Keratinocyte (primary cell): ENCODE data around the gene NYAP2. TPM values are rescaled to one million over a fixed set of nuclear protein-coding genes. Genes with fewer than 3 reads are reported as not detected.

ENCODE experiments used
- DNase-seq: peaks from one replicate; pipeline ENCODE4 v3.0.0-alpha.2; 2011; ENCODE audit warnings: low read depth, missing footprints, low spot score
- FAIRE-seq: peaks from 2 replicates; lab custom pipeline; 2011; peaks lifted over from hg19 to GRCh38; lab: Jason Lieb, UNC
- H2AFZ ChIP-seq: 2 replicates; pipeline ENCODE4 v1.6.0; 2012; ENCODE audit warnings: low read length, control low read depth, inconsistent platforms; ENCODE audit not compliant: control insufficient read depth
- H3K27ac ChIP-seq: 2 replicates; pipeline ENCODE4 v1.5.1; 2011; ENCODE audit warnings: low read length; ENCODE audit not compliant: control insufficient read depth, insufficient read depth
- H3K27me3 ChIP-seq: 3 replicates; pipeline ENCODE4 v1.6.0; 2011; ENCODE audit warnings: low read length; ENCODE audit not compliant: control insufficient read depth, insufficient read depth; ENCODE audit errors: extremely low read depth
- H3K36me3 ChIP-seq, 2 experiments: 2 replicates in 1 of 2; 3 replicates in 1 of 2; pipeline ENCODE4 v1.5.1; 2011; ENCODE audit warnings: low read length in 2 of 2, mild to moderate bottlenecking in 1 of 2; ENCODE audit not compliant: control insufficient read depth in 2 of 2, insufficient read depth in 2 of 2; ENCODE audit errors: extremely low read depth in 1 of 2
- H3K4me1 ChIP-seq: 3 replicates; pipeline ENCODE4 v1.5.1; 2011; ENCODE audit warnings: low read length; ENCODE audit not compliant: control insufficient read depth, insufficient read depth; ENCODE audit errors: extremely low read depth
- H3K4me2 ChIP-seq: 3 replicates; pipeline ENCODE4 v1.6.0; 2011; ENCODE audit warnings: low read depth, low read length; ENCODE audit not compliant: control insufficient read depth, insufficient read depth; ENCODE audit errors: extremely low read depth
- H3K4me3 ChIP-seq, 3 experiments: fragments of 200-600 bp in 1 of 3; sonication (generic) in 1 of 3; 2 replicates in 2 of 3; 3 replicates in 1 of 3; pipeline ENCODE4 v1.5.1; 2011 to 2016; ENCODE audit warnings: low read length in 3 of 3, mild to moderate bottlenecking in 3 of 3, control low read depth in 2 of 3, inconsistent platforms in 1 of 3, low read depth in 1 of 3, mixed read lengths in 1 of 3, mixed run types in 1 of 3, moderate library complexity in 1 of 3; ENCODE audit not compliant: control insufficient read depth in 2 of 3, insufficient read depth in 2 of 3; ENCODE audit errors: extremely low read depth in 1 of 3
- H3K79me2 ChIP-seq: 2 replicates; pipeline ENCODE4 v1.6.0; 2012; ENCODE audit warnings: low read length; ENCODE audit not compliant: control insufficient read depth, insufficient read depth
- H3K9ac ChIP-seq: 3 replicates; pipeline ENCODE4 v1.6.0; 2011; ENCODE audit warnings: low read length; ENCODE audit not compliant: control insufficient read depth, insufficient read depth; ENCODE audit errors: extremely low read depth
- H3K9me1 ChIP-seq: 3 replicates; pipeline ENCODE4 v1.6.0; 2011; ENCODE audit warnings: low read length; ENCODE audit not compliant: control insufficient read depth, insufficient read depth; ENCODE audit errors: extremely low read depth
- H3K9me3 ChIP-seq: 2 replicates; pipeline ENCODE4 v1.5.1; 2012; ENCODE audit warnings: low read depth, low read length; ENCODE audit not compliant: control insufficient read depth
- H4K20me1 ChIP-seq: 3 replicates; pipeline ENCODE4 v1.6.0; 2011; ENCODE audit warnings: low read length; ENCODE audit not compliant: control insufficient read depth, insufficient read depth; ENCODE audit errors: extremely low read depth
- CTCF ChIP-seq, 3 experiments: IDR thresholded peaks in 1 of 3; conservative IDR thresholded peaks in 1 of 3; optimal IDR thresholded peaks in 1 of 3; 2 replicates in 2 of 3; 3 replicates in 1 of 3; pipeline versions ENCODE3 to v1.5.1; 2011; ENCODE audit warnings: low read length in 3 of 3, mild to moderate bottlenecking in 3 of 3, moderate library complexity in 2 of 3, control low read depth in 1 of 3, inconsistent platforms in 1 of 3; ENCODE audit not compliant: insufficient read depth in 2 of 3; ENCODE audit errors: extremely low read depth in 1 of 3
- EZH2 ChIP-seq: IDR thresholded peaks from one replicate; pipeline ENCODE4 v1.6.1; 2012; ENCODE audit warnings: inconsistent platforms, mild to moderate bottlenecking, low read length, moderate library complexity
- dilution Hi-C: fragments of 300-500 bp; cut with MboI; formaldehyde crosslinking; loops from one replicate; pipeline ENCODE4 v1.7.0; 2020; ENCODE audit warnings: low sequenced_read_pairs; ENCODE audit not compliant: extremely low pct_ligation_motif_present
- polyA plus RNA-seq, 5 experiments: library from polyadenylated mRNA; depleted of rRNA in 3 of 5; stranded (reverse) in 3 of 5; stranded (forward) in 1 of 5; unstranded in 1 of 5; fragments of >200 nt; gene quantifications; 1 replicate in 1 of 5; 2 replicates in 3 of 5; 3 replicates in 1 of 5; pipeline versions ENCODE4 v1.2.1 to v1.2.3, GENCODE V29; 2011 to 2012; ENCODE audit warnings: missing spikeins in 2 of 5, low read depth in 1 of 5, low replicate concordance in 1 of 5

The NYAP2 gene
- polyA plus RNA-seq, 1 donor (not counting 4 experiments of a cell fraction or from before 2014, with no cell fraction given) = not detected

GRCh38 chr2:225662101-225662500 lies 262.6 kb downstream of the NYAP2 start:
- Histone ChIP-seq H3K36me3 (no peaks in the 10 kb centered on the region), H3K4me2 (no peak overlapping the region), H3K4me3 (no peak overlapping the region), H3K27ac (no peak overlapping the region), H3K9me1 (no peaks in the 10 kb centered on the region), H3K27me3 (no peaks in the 10 kb centered on the region), H4K20me1 (no peaks in the 10 kb centered on the region), H3K9me3 (no peaks in the 10 kb centered on the region), H2AFZ (no peak overlapping the region), H3K9ac (no peak overlapping the region), H3K4me1 (no peaks in the 10 kb centered on the region), H3K79me2 (no peaks in the 10 kb centered on the region)
- FAIRE-seq (no peak), DNase-seq (no peak)
- dilution Hi-C loops = loop anchor here (25.0 kb wide), 1 partner anchor 1150 kb away; no protein-coding TSS in a partner anchor
- TF ChIP-seq CTCF (optimal IDR thresholded peaks at IDR 0.05 in 1 of 3, IDR thresholded peaks at IDR 0.05 in 1 of 3, conservative IDR thresholded peaks at IDR 0.05 in 1 of 3; ENCODE audit: extremely low read depth in 1 of 3, insufficient read depth in 2 of 3, low read length in 3 of 3) = no peak
- no peak for TF ChIP-seq EZH2

GRCh38 chr2:225667445-225667844 lies 267.9 kb downstream of the NYAP2 start:
- no peak overlapping the region for H3K4me3 ChIP-seq
- FAIRE-seq (no peak), DNase-seq (no peak)
- no peaks in the 10 kb centered on the region for H4K20me1 ChIP-seq
- TF ChIP-seq EZH2 (no peak), CTCF (optimal IDR thresholded peaks at IDR 0.05 in 1 of 3, IDR thresholded peaks at IDR 0.05 in 1 of 3, conservative IDR thresholded peaks at IDR 0.05 in 1 of 3; ENCODE audit: extremely low read depth in 1 of 3, insufficient read depth in 2 of 3, low read length in 3 of 3) (no peak)
- H3K27ac ChIP-seq = no peak overlapping the region
- H3K9ac ChIP-seq = no peak overlapping the region
- no peaks in the 10 kb centered on the region for H3K9me3 ChIP-seq
- H3K4me2 ChIP-seq = no peak overlapping the region
- dilution Hi-C loops = loop anchor here (25.0 kb wide), 1 partner anchor 1145 kb away; no protein-coding TSS in a partner anchor
- H2AFZ ChIP-seq = no peak overlapping the region
- no peaks in the 10 kb centered on the region for H3K9me1 ChIP-seq
- no peaks in the 10 kb centered on the region for H3K27me3 ChIP-seq
- H3K4me1 ChIP-seq = peaks cover 5% of the 10 kb centered on the region
- H3K36me3 ChIP-seq = no peaks in the 10 kb centered on the region
- H3K79me2 ChIP-seq = no peaks in the 10 kb centered on the region
